Uterus (tissue), 2 donors: ENCODE results near the gene ITIH4.

Source experiments
- POLR2A ChIP-seq, 2 donors: fragments of 450-650 bp; IDR thresholded peaks; one replicate each; pipeline ENCODE4 v1.6.1; 2016; ENCODE audit warnings: antibody characterized with exemption in 2 of 2, mild to moderate bottlenecking in 1 of 2, moderate library complexity in 1 of 2
- TF ChIP-seq, protein P1 (sequence below), 4 experiments: fragments of 200-600 bp in 2 of 4; fragments of 450-650 bp in 2 of 4; sonication (generic) in 2 of 4; IDR thresholded peaks; one replicate each; pipeline ENCODE4 v1.5.1; 2016 to 2019; ENCODE audit warnings: antibody characterized with exemption in 4 of 4, mild to moderate bottlenecking in 2 of 4, moderate library complexity in 1 of 4

- TF ChIP-seq, protein P1, sequence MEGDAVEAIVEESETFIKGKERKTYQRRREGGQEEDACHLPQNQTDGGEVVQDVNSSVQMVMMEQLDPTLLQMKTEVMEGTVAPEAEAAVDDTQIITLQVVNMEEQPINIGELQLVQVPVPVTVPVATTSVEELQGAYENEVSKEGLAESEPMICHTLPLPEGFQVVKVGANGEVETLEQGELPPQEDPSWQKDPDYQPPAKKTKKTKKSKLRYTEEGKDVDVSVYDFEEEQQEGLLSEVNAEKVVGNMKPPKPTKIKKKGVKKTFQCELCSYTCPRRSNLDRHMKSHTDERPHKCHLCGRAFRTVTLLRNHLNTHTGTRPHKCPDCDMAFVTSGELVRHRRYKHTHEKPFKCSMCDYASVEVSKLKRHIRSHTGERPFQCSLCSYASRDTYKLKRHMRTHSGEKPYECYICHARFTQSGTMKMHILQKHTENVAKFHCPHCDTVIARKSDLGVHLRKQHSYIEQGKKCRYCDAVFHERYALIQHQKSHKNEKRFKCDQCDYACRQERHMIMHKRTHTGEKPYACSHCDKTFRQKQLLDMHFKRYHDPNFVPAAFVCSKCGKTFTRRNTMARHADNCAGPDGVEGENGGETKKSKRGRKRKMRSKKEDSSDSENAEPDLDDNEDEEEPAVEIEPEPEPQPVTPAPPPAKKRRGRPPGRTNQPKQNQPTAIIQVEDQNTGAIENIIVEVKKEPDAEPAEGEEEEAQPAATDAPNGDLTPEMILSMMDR (IDR thresholded peaks at IDR 0.05) = no peak
- no peak for TF ChIP-seq POLR2A (IDR thresholded peaks at IDR 0.05)
These were observed 41.3 kb upstream of the ITIH4 start for GRCh38 chr3:52871761-52872160.
